Ramos (cell line): ENCODE measurements around the gene C11orf68.

Source experiments
- in situ Hi-C: fragments of 300-500 bp; cut with MboI; formaldehyde crosslinking; loops from one replicate; pipeline ENCODE4 v1.14.3; 2022; ENCODE audit warnings: low sequenced_read_pairs; ENCODE audit not compliant: unreplicated experiment

C11orf68 gene

DNA sequence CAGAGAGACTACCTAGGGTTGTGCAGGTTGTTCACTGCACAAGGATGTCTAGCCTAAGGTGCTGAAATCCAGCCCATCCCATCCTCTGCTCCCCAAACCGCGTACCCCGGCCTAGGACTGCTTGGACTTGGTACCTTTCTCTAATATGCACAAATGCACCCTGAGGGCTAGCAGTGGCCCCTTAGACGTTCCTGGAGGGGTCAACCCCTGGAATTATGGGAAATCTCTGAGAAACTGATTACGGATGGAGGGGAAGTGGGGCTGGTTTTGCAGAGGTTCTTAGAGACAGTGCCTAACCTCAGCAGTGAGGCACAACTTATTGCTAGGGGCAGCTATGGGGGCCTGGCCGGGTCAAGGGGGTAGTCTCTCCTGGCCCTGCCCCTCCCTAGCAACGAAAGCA lies 2.5 kb downstream of the C11orf68 start:
- in situ Hi-C loops: no loop called here

DNA sequence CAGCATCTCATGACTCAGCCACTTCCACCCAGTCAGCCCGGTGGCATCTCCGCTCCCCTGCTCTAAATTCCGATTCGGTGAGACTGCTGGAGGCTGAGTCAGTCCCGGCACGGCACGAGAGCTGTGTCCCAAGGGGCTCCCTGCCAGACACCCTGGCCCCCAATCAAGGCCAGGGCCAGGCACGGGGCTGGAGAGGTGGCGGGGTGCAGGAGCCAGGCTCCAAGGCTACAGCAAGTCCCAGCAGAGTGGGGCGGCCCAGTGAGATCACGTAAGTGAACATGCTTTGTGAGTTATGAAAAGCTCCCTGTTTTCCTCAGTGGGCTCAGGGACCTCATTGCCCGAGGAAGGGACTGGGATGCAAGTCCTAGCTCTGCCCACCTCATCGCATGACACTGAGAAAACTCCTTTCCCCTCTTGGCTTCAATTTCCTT lies 3.0 kb downstream of the C11orf68 start:
- in situ Hi-C loops: no loop called here

DNA sequence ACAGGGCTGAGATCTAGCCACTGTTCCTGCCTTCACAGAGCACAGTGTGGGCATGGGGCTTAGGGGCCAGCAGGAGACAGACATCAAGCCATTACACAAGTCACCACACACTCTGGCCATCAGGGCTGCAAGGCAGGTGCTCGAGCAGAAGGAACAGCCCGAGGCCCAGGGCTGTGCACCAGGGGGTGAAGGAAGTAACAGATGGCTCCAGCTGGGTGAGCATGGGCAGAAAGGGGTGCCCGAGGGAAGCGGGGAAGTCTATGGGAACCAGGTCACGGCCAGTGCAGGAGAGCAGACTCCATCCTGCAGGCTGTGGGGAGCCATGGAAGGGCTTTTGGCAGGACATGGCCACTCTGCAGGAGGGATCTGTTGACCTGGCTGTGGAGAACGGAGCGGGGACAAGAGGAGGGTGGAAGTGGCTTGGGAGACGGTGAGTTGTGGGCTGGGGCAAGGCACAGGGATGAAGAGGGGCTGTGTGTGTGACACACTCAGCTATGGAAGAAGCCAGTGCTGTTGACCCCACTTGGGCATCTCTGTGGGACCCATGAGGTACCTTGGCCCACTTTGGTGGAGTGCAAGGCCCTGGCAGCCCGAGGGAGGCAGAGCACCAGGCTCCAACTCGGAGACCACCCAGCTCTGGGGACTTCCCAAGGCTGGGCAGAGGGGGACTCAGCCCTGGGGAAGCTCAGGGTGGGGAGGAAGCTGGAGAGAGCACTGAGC lies 3.6 kb downstream of the C11orf68 start:
- in situ Hi-C loops: no loop called here

DNA sequence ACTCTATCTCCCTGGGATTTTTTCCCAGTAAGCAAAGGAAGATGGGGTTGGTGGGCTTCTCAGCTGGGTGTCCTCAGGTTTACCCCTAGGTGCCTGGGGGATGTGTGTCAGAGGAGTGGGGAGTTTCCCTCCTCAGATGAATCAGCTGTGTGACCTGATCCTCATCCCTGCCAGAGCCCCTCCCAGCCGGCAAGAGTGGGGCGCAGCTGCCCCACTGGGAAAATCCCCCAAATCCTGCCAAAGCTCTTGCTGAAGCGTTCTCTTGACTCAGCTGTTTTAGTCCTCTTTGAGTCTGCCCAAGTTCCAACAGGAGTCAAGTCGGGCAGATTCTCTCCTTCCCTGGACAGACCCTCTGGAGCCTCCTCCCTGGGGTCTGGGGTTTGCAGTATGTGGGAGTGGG lies 6.0 kb downstream of the C11orf68 start:
- in situ Hi-C loops: no loop called here

DNA sequence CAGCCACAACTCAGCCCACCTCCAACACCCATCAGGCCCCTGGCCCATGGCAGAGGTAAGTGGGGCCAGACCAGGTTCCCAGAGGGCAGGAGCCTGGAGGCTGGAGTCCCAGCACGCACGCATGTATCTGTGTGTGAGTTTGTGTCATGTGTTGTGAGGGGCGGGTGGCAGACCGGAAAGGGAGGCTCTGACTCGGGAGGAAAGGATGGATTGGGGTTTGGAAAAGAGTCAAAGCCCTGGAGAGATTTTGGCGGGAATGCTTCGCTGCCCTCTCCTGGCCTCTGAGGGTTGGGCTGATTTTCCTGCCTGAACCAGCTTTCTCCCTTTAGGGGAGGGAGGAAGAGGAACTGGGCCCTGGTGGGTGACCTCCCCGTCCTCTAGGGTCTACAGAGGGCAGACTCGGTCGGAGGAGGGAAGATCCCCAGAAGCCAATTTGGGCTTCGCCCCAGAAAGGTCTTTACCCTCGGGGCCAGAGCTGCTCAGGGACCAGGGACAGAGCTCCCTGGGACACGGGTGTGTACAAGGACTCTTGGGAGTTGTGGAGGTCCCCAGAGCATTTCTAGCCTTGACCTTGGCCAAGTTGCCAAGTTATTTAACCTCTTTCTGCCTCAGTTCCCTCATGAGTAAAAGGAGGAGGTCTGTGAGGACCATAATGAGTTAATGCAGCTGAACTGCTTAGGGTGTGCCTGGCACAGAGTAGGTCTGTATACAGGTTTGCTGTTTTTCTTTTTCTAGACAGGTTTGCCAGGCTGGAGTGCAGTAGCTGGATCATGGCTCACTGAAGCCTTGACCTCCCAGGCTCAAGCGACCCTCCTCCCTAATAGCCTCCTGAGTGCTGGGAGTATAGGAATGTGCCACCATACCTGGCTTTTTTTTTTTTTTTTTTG lies 6.9 kb downstream of the C11orf68 start:
- in situ Hi-C loops: no loop called here

DNA sequence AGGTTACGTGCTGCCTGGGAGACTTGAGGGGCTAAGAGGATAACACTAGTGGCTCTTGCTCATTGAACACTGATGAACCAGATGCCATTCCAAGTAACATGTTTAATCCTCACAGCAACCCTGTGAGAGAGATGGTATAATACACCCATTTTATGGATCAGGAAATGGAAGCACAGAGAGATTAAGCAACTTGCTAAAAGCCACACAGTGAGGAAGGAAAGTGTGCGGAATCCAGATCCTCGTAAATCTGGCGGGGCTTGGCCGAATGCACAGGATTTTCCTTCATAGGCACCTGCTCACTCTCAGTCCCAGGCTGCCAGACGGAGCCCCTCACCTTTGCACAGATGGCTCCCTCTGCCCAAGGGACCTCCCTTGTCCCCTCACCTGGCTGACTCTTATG lies 11.0 kb downstream of the C11orf68 start:
- in situ Hi-C loops: no loop called here

DNA sequence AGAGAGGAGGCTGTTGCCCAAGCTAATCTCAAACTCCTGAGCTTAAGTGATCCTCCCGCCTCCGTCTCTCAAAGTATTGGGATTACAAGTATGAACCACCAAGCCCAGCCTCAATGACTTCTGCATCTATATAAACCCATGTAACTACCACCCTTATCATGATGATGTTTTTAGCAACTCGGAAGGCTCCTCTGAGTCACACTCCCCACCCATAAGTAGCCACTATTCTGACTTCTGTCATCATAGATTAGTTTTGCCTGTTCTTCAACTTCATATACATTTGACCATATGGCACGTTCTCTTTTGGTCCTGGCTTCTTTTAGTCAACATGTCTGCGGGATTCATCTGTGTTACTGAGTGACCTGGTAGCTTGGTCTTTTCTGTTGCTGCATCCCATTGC lies 12.3 kb downstream of the C11orf68 start:
- in situ Hi-C loops: no loop called here

DNA sequence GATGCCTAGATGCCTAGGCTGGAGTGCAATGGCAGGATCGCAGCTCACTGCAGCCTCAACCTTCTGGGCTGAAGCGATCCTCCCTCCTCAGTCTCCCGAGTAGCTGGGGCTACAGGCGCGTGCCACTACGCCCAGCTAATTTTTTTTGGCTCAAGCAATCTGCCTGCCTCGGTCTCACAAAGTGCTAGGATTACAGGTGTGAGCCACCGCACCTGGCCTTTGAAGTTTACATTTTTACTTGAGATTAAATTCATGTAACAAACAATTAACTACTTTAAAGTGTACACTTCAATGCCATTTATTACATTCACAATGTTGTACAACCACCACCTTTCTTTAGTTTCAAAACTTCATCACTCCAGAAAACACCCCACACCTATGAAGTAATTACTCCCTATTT lies 15.1 kb downstream of the C11orf68 start:
- in situ Hi-C loops: no loop called here

DNA sequence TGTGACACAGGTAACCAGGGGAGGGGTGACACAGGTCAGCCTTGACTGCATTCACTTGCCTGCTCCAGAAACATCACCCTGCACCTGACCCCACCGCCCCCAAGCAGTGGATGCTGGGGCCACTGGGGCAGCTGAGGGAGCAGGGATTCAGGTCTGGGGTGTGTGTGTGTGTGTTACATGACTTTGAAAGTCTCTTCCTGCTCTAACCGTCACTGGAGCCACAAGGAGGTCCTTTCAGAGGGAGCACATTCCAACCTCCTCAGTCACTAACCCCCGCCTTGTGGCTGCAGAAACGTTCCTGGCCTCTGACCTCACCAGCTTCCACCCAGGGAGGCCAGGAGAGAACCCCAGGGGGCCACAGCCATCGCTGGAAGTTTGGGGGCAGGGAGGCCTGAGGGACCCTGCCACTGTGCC lies 15.8 kb downstream of the C11orf68 start:
- in situ Hi-C loops: no loop called here

DNA sequence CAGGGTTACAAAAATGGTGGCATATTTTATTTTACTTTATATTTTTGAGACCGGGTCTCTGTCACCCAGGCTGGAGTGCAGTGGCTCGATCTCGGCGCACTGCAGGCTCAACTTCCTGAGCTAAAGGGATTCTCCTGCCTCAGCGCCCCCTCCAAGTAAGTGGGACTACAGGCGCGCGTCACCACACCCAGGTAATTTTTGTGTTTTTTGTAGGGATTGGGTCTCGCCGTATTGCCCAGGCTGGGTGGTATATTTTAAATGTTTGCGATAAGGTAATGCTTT lies 18.0 kb downstream of the C11orf68 start:
- in situ Hi-C loops: no loop called here

DNA sequence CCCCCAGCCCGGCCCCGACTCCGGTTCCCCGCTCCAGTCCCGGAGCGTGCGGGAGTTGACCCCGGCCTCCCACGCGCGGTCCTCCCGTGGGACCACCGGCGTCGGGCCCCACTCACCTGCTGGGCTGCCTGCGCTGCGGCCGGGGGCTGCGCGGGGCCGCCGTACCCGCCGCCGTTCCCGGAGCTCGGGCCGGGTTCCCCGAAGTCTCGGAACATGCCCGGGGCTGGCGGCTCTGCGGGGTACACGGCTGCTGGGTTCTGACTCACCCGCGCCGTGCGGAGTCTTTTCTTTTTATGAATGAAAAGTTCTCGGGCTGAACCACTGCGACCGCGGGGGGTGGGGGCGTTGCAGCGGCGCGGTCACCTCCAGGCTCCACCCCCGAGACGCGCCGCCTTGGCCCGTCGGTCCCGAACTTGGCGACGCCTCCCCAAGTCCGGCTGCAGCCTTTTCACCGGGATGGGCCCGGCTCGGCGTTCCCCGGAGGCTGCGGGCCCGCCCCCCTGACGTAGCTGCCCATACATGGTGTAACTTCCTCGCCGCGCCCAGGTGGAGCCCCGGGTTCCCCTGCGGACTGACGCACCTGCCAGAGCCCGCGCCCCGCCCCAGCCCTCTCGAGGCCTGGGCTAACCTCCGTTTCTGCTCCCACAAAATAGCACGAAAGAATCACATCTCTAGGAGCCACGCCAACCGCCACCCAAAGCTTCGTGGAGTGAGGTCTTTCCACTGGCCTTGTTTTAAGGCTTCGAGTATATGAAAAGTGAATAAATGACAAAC lies 18.6 kb downstream of the C11orf68 start, which contains the start of gene FOSL1:
TSS of gene FOSL1 (minus strand) at position 264 of the 774 bp plus-strand sequence. CDS start at position 215, 49 bp downstream.
- in situ Hi-C loops: no loop called here

DNA sequence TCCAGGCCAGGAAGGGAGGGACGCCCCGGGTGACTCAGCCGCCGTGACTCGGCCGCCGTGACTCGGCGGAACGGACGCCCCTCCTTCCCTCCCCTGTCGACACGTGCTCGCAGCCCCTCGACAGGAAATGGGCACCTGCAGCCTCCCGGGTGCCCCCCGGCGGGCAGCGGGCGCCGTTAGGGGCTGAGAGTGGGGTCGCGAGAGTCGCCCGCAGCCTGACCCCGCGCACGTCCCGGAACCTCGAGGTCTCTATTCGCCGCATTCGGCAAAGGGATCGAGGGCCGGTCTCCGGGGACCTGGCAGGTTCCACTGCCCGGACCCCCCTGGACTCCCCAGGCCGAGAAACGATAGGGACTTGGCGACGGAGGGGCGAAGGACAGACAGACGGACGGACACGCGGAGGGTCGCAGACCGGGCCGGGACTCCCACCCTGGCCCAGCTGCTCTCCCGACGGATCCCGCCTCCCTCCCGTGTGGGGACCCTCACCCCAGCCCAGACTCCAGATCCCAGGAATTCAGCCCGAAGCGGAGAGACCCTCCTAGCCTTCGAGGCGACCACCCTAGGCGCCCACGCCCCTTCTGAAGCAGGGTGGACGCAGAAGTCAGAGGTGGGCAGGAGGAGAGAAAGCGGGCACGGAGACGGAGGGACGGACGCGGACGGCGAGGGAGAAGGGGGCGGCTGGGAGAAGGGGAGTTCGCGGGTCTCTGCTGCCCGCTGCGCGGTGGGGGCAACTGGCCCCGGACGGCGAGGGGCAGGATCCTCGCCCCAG lies 19.3 kb downstream of the C11orf68 start:
- in situ Hi-C loops: no loop called here

DNA sequence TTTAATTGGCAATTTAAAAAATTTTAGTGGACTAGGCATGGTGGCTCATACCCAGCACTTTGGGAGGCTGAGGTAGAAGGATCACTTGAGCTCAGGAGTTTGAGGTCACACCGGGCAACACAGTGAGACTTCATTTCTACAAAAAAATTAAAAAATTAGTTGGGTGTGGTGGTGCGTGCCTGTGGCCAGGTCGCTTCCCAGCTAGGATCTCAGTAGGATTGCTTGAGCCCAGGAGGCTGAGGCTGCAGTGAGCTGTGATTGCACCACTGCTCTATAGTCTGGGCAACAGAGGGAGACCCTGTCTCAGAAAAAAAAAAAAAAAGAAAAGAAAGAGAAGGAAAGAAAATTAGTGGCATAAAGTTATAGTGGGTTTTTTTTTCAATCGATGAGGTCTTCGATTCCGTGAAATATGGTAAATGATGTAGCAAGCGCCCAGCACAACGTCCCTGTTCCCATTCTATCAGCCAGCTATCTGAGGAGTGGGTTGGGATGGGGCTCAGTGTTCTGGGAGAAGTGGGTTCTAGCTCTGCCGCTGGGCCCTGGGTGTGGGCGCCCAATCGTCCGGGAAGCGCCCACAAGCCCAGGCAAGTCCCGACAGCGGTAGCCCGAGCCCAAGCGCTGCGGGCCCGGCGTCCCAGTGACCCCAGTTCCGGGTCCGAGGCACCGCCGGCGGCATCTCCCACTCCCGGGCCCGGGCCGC lies 20.1 kb downstream of the C11orf68 start:
- in situ Hi-C loops: no loop called here

DNA sequence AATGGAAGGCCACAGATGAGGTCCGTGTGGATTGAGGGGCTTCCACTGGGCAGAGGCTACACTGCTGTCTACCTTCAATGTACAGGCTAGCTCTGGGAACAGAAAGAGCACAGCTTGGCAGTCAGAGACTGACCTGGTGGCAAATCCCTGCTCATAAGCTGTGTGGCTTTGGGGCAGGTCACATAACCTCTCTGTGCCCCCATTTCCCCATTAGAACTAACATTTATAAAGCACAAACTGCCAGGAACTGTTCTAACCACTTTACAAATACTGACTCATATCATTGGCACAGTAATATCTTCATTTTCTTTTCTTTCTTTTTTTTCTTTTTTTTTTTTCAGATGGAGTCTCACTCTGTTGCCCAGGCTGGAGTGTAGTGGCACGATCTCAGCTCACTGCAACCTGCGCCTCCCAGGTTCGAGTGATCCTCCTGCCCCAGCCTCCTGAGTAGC lies 21.8 kb downstream of the C11orf68 start:
- in situ Hi-C loops: no loop called here

DNA sequence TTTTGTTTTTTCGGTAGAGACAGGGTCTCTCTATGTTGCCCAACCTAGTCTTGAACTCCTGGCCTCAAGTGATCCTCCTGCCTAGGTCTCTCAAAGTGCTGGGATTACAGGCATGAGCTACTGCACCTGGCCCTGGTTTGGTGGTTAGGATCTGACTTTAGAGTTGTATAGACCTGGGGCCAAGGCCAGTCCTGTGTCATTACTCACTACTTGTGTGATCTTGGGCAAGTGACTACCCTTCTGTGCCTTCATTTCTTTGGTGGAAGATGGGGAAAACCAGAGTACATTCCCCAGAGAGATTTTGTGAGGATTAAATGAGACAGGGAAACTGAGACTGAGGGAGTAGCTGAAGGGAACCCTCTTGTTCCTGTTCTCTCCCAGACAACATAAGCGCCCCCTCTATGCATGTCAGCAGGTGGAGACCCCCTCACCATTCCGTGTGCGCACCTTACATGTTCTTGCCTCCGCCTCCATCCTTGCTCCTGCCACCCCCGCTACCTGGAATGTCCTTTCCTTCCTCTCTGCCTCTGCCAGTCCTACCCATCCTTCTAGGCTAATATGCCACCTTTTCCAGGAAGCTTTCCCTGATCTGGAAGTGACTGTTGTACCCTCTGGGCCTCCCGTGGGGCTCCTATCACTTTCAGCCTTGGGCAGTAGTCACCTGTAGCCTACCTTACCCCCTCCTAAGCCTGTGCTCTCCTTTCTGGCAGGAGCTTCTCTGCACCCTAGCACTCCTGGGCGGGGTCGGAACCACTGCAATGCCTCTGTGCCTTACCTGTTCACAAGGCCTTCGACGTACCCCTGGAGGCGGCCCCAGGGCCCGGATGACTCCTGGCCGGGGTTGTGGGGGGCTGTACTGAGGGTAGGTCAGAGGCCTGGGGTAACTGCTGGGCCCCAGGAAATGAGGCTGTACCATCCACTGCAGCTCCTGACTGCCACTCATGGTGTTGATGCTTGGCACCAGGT lies 22.5 kb downstream of the C11orf68 start:
- in situ Hi-C loops: no loop called here

DNA sequence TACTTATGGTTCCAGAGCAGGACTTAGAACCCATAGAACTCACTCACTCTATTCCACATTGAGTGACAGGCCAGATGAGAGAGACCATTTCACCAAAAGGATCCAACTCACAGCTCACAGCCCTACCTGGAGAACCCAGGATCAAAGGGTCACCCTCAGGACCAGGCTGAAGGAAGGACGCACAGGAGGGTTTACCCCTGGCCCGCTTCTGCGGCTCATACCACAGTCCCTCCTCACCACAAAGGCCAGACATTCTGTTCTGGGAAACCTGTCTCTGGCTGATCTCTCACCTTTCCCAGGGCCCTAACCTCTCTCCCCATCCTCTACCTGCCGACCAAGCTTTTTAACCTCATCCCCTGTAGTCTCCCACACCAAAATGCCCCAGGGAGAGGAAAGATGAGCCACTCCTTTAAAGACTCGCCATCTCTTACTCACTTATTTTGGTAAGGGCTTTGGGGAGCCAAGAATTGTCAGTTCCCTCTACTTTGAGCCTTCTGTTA lies 23.3 kb downstream of the C11orf68 start:
- in situ Hi-C loops: no loop called here

DNA sequence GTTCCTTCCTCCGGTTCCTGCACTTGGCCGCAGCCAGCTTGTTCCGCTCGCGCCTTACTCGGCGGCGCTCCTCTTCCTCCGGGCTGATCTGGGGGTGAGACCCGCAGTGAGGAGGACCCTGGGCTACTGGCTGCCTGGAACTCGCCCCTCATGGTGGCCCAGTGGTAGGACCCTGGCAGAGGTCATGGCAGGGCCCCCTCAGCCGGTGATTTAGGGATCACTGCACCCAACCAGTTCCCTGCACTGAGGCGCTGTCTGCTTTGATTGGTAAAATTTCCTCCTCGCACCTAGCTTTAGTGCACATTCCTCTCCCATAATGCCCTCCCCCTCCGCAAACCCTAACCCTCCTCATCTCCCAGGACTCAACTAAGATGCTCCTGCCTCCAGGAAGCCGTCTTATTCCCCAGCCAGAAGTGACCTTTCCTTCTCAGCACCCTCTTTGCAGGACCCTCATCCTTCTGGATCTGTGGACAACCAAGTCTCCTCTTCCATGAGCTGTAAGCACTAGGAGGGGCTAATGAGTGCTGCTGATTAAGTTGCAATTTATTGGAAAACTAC lies 24.7 kb downstream of the C11orf68 start:
- in situ Hi-C loops: no loop called here
